HepG2 (cell line): ENCODE measurements around the gene UTF1. TPM values are rescaled to one million over a fixed set of nuclear protein-coding genes. Genes with fewer than 3 reads are reported as not detected.
A peak's percentile ranks its signal among the peaks of the same experiment; 100 is the strongest.

Experiments used
- ATAC-seq: fragments of 200-7000 bp; cut with Tn5 transposase; 3 replicates; pipeline ENCODE4 v1.9.1; 2020; ENCODE audit warnings: mild to moderate bottlenecking, moderate library complexity
- BruUV-seq: library from RNA; stranded (reverse); fragments of 400-500 nt; replicated peaks from 2 replicates; lab custom pipeline; 2021; lab: Mats Ljungman, UMichigan
- CTCF ChIA-PET: fragments of 300-600 bp; formaldehyde crosslinking; extraction: SDS; loops from one replicate; lab custom pipeline; 2021; ENCODE audit warnings: low total read pairs, inconsistent platforms, low intra/inter-chr PET ratio; lab: Yijun Ruan, JAX
- POLR2A ChIA-PET: fragments of 350-600 bp; sonication (Branson Sonifier 250); formaldehyde crosslinking; loops from one replicate; lab custom pipeline; 2020; ENCODE audit warnings: antibody characterized with exemption, inconsistent platforms; lab: Yijun Ruan, JAX
- DNase-seq: peaks from one replicate; pipeline ENCODE4 v3.0.0-alpha.2; 2015; ENCODE audit warnings: low spot score
- FAIRE-seq: peaks from 3 replicates; lab custom pipeline; 2011; peaks lifted over from hg19 to GRCh38; lab: Jason Lieb, UNC
- H2AFZ ChIP-seq: one replicate; pipeline ENCODE4 v1.6.1; 2011; ENCODE audit warnings: low read length, inconsistent platforms
- H3K27ac ChIP-seq: fragments of 300-600 bp; 3 replicates; pipeline ENCODE4 v1.8.0; 2011; ENCODE audit warnings: mixed run types, mild to moderate bottlenecking, mixed read lengths, low read length, inconsistent platforms; ENCODE audit not compliant: insufficient read depth; ENCODE audit errors: extremely low read length
- H3K27me3 ChIP-seq, 2 experiments: fragments of 200-600 bp in 1 of 2; 2 replicates in 1 of 2; 3 replicates in 1 of 2; pipeline versions ENCODE4 v1.6.0 to v1.8.0; 2011; ENCODE audit warnings: low read length in 2 of 2, mild to moderate bottlenecking in 2 of 2, moderate library complexity in 2 of 2, inconsistent platforms in 1 of 2; ENCODE audit not compliant: insufficient read depth in 2 of 2, control insufficient read depth in 1 of 2
- H3K36me3 ChIP-seq, 2 experiments: fragments of 200-600 bp in 1 of 2; replicated peaks in 1 of 2; 2 replicates in 1 of 2; 3 replicates in 1 of 2; pipeline versions ENCODE4 v1.5.1 to v1.8.0; 2011; ENCODE audit warnings: low read length in 2 of 2, inconsistent platforms in 1 of 2; ENCODE audit not compliant: insufficient read depth in 2 of 2, control insufficient read depth in 1 of 2
- H3K4me1 ChIP-seq: 2 replicates; pipeline ENCODE4 v1.5.1; 2012; ENCODE audit warnings: low read length, inconsistent platforms; ENCODE audit not compliant: insufficient read depth
- H3K4me2 ChIP-seq: 2 replicates; pipeline ENCODE4 v1.6.0; 2011; ENCODE audit warnings: low read depth, low read length, inconsistent platforms
- H3K4me3 ChIP-seq, 3 experiments: fragments of 200-600 bp in 1 of 3; sonication (generic), shearing (Covaris generic) in 1 of 3; replicated peaks in 1 of 3; 2 replicates each; pipeline ENCODE4 v1.5.1; 2011 to 2016; ENCODE audit warnings: low read length in 3 of 3, inconsistent platforms in 2 of 3, low read depth in 2 of 3, mild to moderate bottlenecking in 2 of 3, control low read depth in 1 of 3, mixed read lengths in 1 of 3; ENCODE audit not compliant: insufficient read depth in 1 of 3
- H3K79me2 ChIP-seq: one replicate; pipeline ENCODE4 v1.6.1; 2011; ENCODE audit warnings: low read length, inconsistent platforms; ENCODE audit not compliant: insufficient read depth
- H3K9ac ChIP-seq: 2 replicates; pipeline ENCODE4 v1.6.0; 2011; ENCODE audit warnings: mild to moderate bottlenecking, low read depth, low read length, inconsistent platforms; ENCODE audit not compliant: insufficient read depth
- H3K9me3 ChIP-seq: 2 replicates; pipeline ENCODE4 v1.5.1; 2012; ENCODE audit warnings: mild to moderate bottlenecking, low read length
- H4K20me1 ChIP-seq: 2 replicates; pipeline ENCODE4 v1.6.0; 2011; ENCODE audit warnings: inconsistent platforms, mild to moderate bottlenecking, low read length, moderate library complexity; ENCODE audit not compliant: insufficient read depth
- MNT ChIP-seq: fragments of 450-650 bp; IDR thresholded peaks from 2 replicates; pipeline ENCODE4 v1.6.1; 2016
- ZMYM2 ChIP-seq: sonication (generic); formaldehyde crosslinking; IDR thresholded peaks from 2 replicates; pipeline ENCODE4 v1.8.0; 2022; ENCODE audit warnings: mild to moderate bottlenecking, missing genetic modification reagents
- ZNF337 ChIP-seq: sonication (generic); formaldehyde crosslinking; IDR thresholded peaks from 2 replicates; pipeline ENCODE4 v1.5.1; 2020; ENCODE audit warnings: missing genetic modification reagents, low read depth, mild to moderate bottlenecking, borderline replicate concordance
- ZNF556 ChIP-seq: sonication (generic); formaldehyde crosslinking; IDR thresholded peaks from 2 replicates; pipeline ENCODE4 v1.4.0; 2020; ENCODE audit warnings: mild to moderate bottlenecking, missing genetic modification reagents, borderline replicate concordance
- WGBS: methylation state at CpG from one replicate; pipeline ENCODE4 v1.1.6; 2017; ENCODE audit warnings: low lambda C conversion rate; 5-methylcytosine and 5-hydroxymethylcytosine counted together
- in situ Hi-C: cut with HindIII; loops from 2 replicates; pipeline ENCODE4 v1.10.0; 2017; ENCODE audit warnings: low pct_unique_long_range_greater_than_20kb; ENCODE audit not compliant: extremely low pct_ligation_motif_present
- intact Hi-C: fragments of 100-400 bp; cut with micrococcal nuclease; formaldehyde crosslinking; loops from one replicate; pipeline ENCODE4 v1.10.0; 2022; ENCODE audit not compliant: unreplicated experiment
- polyA plus RNA-seq, 8 experiments: library from polyadenylated mRNA; depleted of rRNA in 3 of 8; stranded (reverse) in 7 of 8; unstranded in 1 of 8; fragments of >200 nt; fragmentation: Illumina TruSeq in 4 of 8; extraction: Trizol in 4 of 8; gene quantifications; 2 replicates each; pipeline versions ENCODE4 v1.2.1 to v1.2.3, GENCODE V29; 2011 to 2016; ENCODE audit warnings: low read depth in 4 of 8, missing spikeins in 1 of 8, mixed read lengths in 1 of 8; ENCODE audit not compliant: insufficient read depth in 1 of 8
- total RNA-seq, 5 experiments: library from RNA; depleted of rRNA; stranded (reverse); fragments of >200 nt; fragmentation: Illumina TruSeq; extraction: Trizol; gene quantifications; 2 replicates each; pipeline ENCODE4 v1.2.3, GENCODE V29; 2016; ENCODE audit warnings: low read depth in 1 of 5

UTF1 gene
- total and polyA plus RNA-seq, 2 of the 13 experiments (the other 11 are each of a cell fraction or from before 2014, with no cell fraction given), result not detected

GRCh38 chr10:133209117-133209516 is 20.9 kb upstream of the UTF1 start:
- Histone ChIP-seq H2AFZ (no peak overlapping the region), H3K79me2 (no peaks in the 10 kb centered on the region), H3K4me2 (no peak overlapping the region), H3K27ac (no peak overlapping the region), H3K9ac (no peak overlapping the region), H3K9me3 (no peaks in the 10 kb centered on the region), H3K4me1 (no peaks in the 10 kb centered on the region), H3K4me3 (no peak overlapping the region), H3K27me3 (peaks cover 13 to 63% of the 10 kb centered on the region in 2 experiments; a peak in 4 of 5 replicates), H4K20me1 (no peaks in the 10 kb centered on the region), H3K36me3 (no peaks in the 10 kb centered on the region)
- no peak for DNase-seq
- ATAC-seq, result no peak
- 64% methylated on average over 14 of the region's 14 CpGs for WGBS
- BruUV-seq, result no TSS peak
- FAIRE-seq, result no peak
- in situ Hi-C loops (no loop called here), intact Hi-C loops (no loop called here)
- ChIA-PET POLR2A (no interaction called here), CTCF (no interaction called here)
- TF ChIP-seq MNT (peak; percentile 91), ZNF337 (CRISPR knock-in tag) (no peak), ZNF556 (CRISPR knock-in tag) (no peak)

GRCh38 chr10:133209641-133210040 is 20.4 kb upstream of the UTF1 start:
- BruUV-seq, result no TSS peak
- no peak for FAIRE-seq
- WGBS, result 38% methylated on average over 7 of the region's 20 CpGs

More at GRCh38 chr10:133209641-133210040, 20.4 kb upstream of the UTF1 start:
- in situ Hi-C loops (no loop called here), intact Hi-C loops (no loop called here)
- no peak for TF ChIP-seq ZMYM2 (CRISPR knock-in tag)
- H3K27ac ChIP-seq, result no peak overlapping the region
- H3K4me1 ChIP-seq, result no peaks in the 10 kb centered on the region
- H3K9me3 ChIP-seq, result no peaks in the 10 kb centered on the region
- no peaks in the 10 kb centered on the region for H3K79me2 ChIP-seq
- peaks cover 13 to 63% of the 10 kb centered on the region in 2 experiments; a peak in 4 of 5 replicates for H3K27me3 ChIP-seq
- H4K20me1 ChIP-seq, result no peaks in the 10 kb centered on the region; the same call in 1 of the 2 replicates
- H3K4me2 ChIP-seq, result no peak overlapping the region
- no peak for DNase-seq
- H3K36me3 ChIP-seq, result no peaks in the 10 kb centered on the region
- no peak for ATAC-seq
- H3K4me3 ChIP-seq, result no peak overlapping the region
- H3K9ac ChIP-seq, result no peak overlapping the region
- ChIA-PET CTCF (no interaction called here), POLR2A (no interaction called here)
- no peak overlapping the region for H2AFZ ChIP-seq
